Measurements from ENCODE around the gene STUM. TPM values are rescaled to one million over a fixed set of nuclear protein-coding genes. Genes with fewer than 3 reads are reported as not detected.

The STUM gene
- total RNA-seq, 1 donor from 2014 or later, result 1.7 TPM

DNA sequence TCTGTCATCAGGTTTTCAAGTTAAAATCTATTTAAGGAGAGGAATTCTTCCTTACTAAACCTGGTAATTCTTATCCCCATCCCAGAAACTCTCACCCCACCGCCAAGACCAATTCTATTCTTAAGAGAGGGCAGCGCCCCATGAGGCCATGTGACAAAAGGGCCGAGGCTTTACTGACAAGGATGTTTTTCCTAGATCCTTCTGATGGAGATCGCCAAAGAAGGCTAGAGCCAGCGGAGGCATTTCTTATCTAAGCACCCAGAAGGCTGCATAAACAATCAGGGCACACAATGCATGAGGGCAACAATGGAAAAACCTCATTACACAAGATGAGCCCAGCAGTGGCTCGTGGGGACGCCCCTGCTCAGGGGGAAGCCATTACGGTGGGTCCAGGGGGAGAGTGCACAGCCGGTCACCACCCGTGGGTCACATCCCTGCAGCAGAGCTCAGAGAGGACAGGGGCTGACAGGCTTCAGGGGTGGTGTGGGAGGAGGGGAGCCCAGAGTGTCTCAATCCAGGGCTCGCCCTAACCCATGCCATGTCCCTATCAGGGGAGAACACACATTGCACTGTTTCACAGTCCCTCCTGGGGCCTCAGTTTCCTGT is 101.8 kb downstream of the STUM start:
- DNase-seq (ENCODE audit: low spot score), result peak; percentile 27

DNA sequence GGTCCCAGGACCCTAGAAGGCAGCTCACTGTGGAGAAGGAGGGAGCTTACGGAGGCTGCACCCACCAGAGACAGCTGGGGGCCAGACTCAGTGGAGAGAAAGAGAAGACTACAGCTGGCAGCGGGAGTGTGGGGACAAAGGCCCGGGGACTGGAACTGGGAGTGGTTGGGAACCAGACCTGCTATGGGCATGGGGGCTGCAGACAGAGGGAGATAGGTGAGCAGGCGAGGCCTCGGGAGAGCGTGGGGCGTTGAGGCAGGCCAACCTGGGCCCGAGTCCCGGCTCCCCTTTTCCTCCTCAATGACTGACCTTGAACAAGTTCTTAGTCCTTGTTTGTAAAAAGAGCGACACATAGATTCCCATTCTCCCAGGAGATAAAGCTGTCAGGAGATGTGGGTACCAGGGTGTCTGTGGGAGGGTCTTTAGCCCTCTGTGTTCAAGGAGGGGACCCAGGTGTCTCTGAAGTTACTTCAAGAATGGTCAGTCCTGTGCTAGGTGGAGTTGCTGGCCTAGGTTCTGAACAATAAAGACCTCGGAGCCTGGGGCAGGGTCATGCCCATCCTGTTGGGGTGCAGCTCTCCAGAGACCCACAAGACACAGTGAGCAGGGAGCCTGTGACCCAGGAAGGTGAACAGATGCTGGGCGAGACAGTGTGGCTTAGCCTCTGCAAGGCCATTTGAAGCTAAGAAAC is 102.6 kb downstream of the STUM start:
- DNase-seq (ENCODE audit: low spot score), result no peak

- no peak for DNase-seq (ENCODE audit: low spot score)
Observed at GRCh38 chr1:226651732-226652105, 103.2 kb downstream of the STUM start.

GRCh38 chr1:226652613-226653012 is 104.0 kb downstream of the STUM start:
- no peak for DNase-seq (ENCODE audit: low spot score)

DNA sequence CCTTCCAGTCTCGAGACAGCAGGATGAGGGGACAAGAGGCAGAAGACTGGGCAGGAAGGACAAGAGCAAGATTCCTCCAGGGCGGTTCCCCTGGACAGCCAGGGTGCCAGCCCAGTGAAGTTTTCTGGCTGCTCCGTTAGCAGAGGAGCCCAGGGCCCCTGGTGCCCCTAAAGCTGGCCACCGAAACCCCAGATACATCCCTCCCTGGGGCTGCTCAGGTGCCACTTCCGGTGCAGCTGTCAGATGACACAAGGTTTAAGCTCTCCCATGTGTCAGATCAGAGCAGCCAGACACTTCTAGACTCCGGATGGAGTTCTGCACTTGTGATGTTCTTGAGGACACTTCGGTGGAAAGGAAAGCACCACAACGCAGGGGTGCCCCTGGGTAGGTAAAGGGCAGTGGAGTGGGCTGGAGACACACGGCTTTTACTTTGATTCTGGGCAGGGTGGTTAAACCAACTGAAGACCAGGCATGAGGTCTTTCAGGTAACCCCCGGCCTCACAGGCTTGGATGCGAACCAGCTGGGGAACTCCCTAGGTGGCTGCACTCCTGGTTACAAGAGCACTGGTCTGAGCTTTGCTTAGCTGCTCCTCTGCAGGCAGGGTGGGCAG is 104.9 kb downstream of the STUM start:
- no peak for DNase-seq (ENCODE audit: low spot score)

DNA sequence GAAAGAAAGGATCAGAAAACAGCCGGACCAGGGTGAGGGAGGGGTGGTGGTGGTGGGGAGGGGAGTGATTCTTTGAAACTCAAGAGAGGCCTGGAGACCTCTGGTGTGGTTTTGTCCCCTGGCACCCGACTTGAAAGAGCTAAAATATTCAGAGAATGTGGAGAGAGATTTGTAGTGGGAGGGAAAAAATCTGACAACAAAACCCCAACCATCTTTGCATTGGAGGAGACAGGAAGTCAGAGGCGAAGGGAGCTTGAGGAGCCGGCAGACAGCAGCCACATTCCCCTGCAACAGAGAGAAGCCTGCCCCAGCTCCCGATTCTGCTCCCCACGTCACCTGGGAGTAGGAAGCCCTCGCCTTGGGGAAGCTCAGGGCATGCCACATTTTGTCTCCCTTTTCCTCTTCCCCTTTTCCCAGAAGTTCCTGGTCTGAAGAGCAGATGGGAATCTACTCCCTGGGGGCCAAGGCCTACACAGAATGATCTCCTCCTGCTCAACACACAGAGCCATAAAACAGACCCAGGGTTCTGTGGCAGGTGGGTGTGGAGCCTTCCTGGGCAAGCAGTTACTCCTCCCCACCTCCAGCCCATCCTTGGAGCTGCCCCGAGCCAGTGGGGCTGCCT is 105.6 kb downstream of the STUM start:
- DNase-seq (ENCODE audit: low spot score), result peak; percentile 88

DNA sequence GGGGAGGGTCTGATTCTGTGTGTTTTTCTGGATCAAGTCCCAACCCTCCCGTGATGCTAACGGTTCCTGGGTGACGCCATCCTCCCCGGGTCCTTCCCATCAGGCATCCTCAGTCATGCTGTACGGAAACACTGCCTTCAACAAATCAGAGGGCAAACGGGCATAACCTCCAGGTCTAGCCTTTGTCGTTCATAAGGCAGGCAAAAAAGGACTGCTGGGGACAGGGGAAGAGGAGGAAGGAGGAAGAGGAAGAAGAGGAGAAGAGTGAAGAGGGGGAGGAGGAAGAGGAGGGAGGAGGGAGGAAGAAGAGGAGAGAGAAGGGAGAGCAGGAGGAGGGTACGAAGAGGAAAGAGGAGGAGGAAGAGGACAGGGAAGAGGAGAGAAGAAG is 106.1 kb downstream of the STUM start:
- DNase-seq (ENCODE audit: low spot score), result no peak

- no peak for DNase-seq (ENCODE audit: low spot score)
Observed at GRCh38 chr1:226655251-226656163, 106.9 kb downstream of the STUM start.

- no peak for DNase-seq (ENCODE audit: low spot score)
Observed at GRCh38 chr1:226656201-226656600, 107.6 kb downstream of the STUM start.

GRCh38 chr1:226656601-226657277 is 108.2 kb downstream of the STUM start:
- DNase-seq (ENCODE audit: low spot score), result peak; percentile 70

DNA sequence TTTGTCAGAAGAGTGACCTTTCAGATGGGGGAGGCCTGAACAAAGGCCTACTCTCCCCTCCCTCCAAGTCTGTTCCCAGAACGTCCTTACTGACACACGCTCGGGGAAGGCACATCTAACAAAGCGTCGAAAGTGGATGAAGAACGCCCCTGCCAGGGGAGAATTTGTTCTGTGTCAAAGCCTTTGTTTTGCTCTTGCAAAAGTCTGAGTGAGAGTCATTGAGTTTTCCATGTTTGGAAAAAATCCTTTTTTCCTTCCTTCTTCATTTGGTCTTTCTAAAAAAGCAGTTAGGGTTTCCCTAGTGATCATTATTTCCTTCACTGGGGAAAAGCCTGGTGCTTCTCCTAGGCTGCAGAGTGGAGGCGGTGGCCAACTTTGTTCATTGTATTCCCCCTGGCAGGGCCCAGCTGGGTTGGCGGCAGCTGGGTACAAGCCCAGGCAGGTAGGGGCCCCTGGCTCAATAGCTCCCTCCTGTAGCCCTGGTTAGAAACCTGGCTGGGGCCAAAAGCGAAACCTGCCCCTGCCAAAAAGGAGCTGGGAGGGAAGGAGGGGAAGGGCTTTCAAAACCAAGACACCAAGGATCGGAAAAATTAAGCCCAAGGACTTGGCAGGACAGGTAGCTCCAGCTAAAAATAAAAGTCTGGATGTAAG is 109.5 kb downstream of the STUM start:
- DNase-seq (ENCODE audit: low spot score), result no peak

GRCh38 chr1:226658546-226659125 is 110.1 kb downstream of the STUM start:
- DNase-seq (ENCODE audit: low spot score), result no peak

Other genes with a start within 250 kb of the STUM start
- 7.0 TPM for gene LIN9, start 239.6 kb upstream of the STUM start, total RNA-seq (ENCODE audit: insufficient read depth, low replicate concordance)
- 42.9 TPM for gene PARP1, start 140.7 kb upstream of the STUM start, total RNA-seq (ENCODE audit: insufficient read depth, low replicate concordance)
- gene ITPKB, start 190.5 kb downstream of the STUM start, total RNA-seq (ENCODE audit: insufficient read depth, low replicate concordance), result 15.4 TPM